ENCODE data around the gene ZNF780B.
A peak's percentile ranks its signal among the peaks of the same experiment; 100 is the strongest.

Gene ZNF780B

GRCh38 chr19:40035996-40036395, 20.0 kb downstream of the ZNF780B start:
- no peak for DNase-seq

GRCh38 chr19:40033989-40034560, 22.0 kb downstream of the ZNF780B start:
- no peak for DNase-seq

- no peak for DNase-seq
Measured at GRCh38 chr19:40026597-40026970, 29.4 kb downstream of the ZNF780B start.

GRCh38 chr19:40025938-40026596, 30.0 kb downstream of the ZNF780B start:
- DNase-seq, result no peak

GRCh38 chr19:40023969-40024368, 32.1 kb downstream of the ZNF780B start:
- no peak for DNase-seq

- no peak for DNase-seq
Measured at GRCh38 chr19:40013991-40014390, 42.0 kb downstream of the ZNF780B start.

GRCh38 chr19:40009674-40010073, 46.4 kb downstream of the ZNF780B start:
- DNase-seq, result no peak

GRCh38 chr19:40006273-40006691, 49.7 kb downstream of the ZNF780B start:
- DNase-seq, result no peak

- DNase-seq, result no peak
Measured at GRCh38 chr19:40005691-40006272, 50.2 kb downstream of the ZNF780B start.

GRCh38 chr19:39998501-39998900, 57.5 kb downstream of the ZNF780B start:
- DNase-seq, result no peak

GRCh38 chr19:39997638-39998216, 58.3 kb downstream of the ZNF780B start:
- no peak for DNase-seq

GRCh38 chr19:39996811-39997637, 59.0 kb downstream of the ZNF780B start, which contains the start of gene ZNF546:
ZNF546 (plus strand) TSS chr19:39997060; CDS start chr19:39998327, 1,267 bp downstream.
- DNase-seq, result peak; percentile 91

- DNase-seq, result peak; percentile 58
Measured at GRCh38 chr19:39996218-39996810, 59.7 kb downstream of the ZNF780B start.

GRCh38 chr19:39995794-39996193, 60.2 kb downstream of the ZNF780B start:
- no peak for DNase-seq

- DNase-seq, result no peak
Measured at GRCh38 chr19:39994361-39994760, 61.7 kb downstream of the ZNF780B start.

GRCh38 chr19:39993605-39994004, 62.4 kb downstream of the ZNF780B start:
- DNase-seq, result no peak

GRCh38 chr19:39987596-39987995, 68.4 kb downstream of the ZNF780B start:
- DNase-seq, result no peak

GRCh38 chr19:39987167-39987566, 68.9 kb downstream of the ZNF780B start:
- no peak for DNase-seq

- no peak for DNase-seq
Measured at GRCh38 chr19:39986643-39987042, 69.4 kb downstream of the ZNF780B start.

GRCh38 chr19:39983695-39984300, 72.2 kb downstream of the ZNF780B start:
- DNase-seq, result no peak

GRCh38 chr19:39982883-39983282, 73.1 kb downstream of the ZNF780B start:
- DNase-seq, result no peak
